HepG2 (cell line): ENCODE results near the gene DNAH8.

ENCODE experiments used
- CEBPG ChIP-seq: IDR thresholded peaks from 2 replicates; pipeline ENCODE4 v1.6.1; 2016
- TCF7 ChIP-seq: sonication (generic); IDR thresholded peaks from 2 replicates; pipeline ENCODE4 v1.6.1; 2016; ENCODE audit warnings: antibody characterized with exemption, low read depth
- ZBTB39 ChIP-seq: sonication (generic); formaldehyde crosslinking; IDR thresholded peaks from 2 replicates; pipeline ENCODE4 v1.5.0; 2020; ENCODE audit warnings: missing genetic modification reagents
- ZBTB42 ChIP-seq: sonication (generic); formaldehyde crosslinking; IDR thresholded peaks from 2 replicates; pipeline ENCODE4 v1.5.0; 2020; ENCODE audit warnings: mild to moderate bottlenecking, missing genetic modification reagents
- ZNF510 ChIP-seq: sonication (generic); formaldehyde crosslinking; IDR thresholded peaks from 2 replicates; pipeline ENCODE4 v1.4.0; 2020; ENCODE audit warnings: low read depth, mild to moderate bottlenecking, missing genetic modification reagents

- TF ChIP-seq TCF7 = no peak
- TF ChIP-seq ZNF510 (CRISPR knock-in tag) = no peak
- no peak for TF ChIP-seq ZBTB42
- TF ChIP-seq CEBPG (CRISPR knock-in tag) = no peak
- no peak for TF ChIP-seq ZBTB39
Observed at GRCh38 chr6:38796006-38796405, 80.9 kb downstream of the DNAH8 start.
